Measurements from ENCODE around the gene DIP2A.

The DIP2A gene

DNA sequence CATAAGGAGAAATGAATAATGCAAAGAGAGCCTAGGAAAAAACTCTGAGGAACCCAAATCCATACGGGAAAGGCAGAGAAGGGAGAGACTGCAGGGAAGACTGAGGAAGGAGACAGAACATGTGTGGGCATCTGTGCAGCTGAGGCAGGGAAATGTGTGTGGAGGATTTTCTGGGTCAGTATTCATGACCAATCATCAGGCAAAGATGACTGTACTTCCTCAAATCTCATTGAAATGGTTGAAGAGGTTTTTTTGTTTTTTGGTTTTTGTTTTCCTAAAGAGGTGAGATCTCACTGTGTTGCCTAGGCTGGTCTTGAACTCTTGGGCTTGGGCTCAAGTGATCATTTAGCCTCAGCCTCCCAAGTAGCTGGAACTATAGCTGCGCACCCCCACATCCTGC, 15.7 kb downstream of the DIP2A start:
- DNase-seq (ENCODE audit: low spot score) = no peak
- TF ChIP-seq, protein P1, sequence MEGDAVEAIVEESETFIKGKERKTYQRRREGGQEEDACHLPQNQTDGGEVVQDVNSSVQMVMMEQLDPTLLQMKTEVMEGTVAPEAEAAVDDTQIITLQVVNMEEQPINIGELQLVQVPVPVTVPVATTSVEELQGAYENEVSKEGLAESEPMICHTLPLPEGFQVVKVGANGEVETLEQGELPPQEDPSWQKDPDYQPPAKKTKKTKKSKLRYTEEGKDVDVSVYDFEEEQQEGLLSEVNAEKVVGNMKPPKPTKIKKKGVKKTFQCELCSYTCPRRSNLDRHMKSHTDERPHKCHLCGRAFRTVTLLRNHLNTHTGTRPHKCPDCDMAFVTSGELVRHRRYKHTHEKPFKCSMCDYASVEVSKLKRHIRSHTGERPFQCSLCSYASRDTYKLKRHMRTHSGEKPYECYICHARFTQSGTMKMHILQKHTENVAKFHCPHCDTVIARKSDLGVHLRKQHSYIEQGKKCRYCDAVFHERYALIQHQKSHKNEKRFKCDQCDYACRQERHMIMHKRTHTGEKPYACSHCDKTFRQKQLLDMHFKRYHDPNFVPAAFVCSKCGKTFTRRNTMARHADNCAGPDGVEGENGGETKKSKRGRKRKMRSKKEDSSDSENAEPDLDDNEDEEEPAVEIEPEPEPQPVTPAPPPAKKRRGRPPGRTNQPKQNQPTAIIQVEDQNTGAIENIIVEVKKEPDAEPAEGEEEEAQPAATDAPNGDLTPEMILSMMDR (IDR thresholded peaks at IDR 0.05; ENCODE audit: extremely low read depth, missing control alignments) = no peak

DNA sequence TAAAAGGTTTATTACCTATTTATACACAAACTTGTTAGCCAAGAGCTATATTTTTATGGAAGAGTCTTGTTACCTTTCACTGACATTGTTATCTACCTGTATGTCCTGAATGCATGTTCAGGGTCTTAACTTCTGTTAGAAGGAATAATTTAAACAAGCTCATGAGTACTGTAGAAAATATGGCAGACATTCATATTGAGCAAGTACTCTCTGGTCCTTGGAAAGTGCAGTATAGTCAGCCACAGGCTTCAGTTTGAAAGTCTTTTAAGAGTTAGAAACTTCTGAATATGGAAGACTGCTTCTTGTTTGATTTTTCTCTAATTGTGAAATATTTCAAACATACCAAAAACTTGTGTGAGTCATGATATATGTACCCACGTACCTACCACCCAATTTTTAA, 16.6 kb downstream of the DIP2A start:
- DNase-seq (ENCODE audit: low spot score) = no peak
- TF ChIP-seq, protein P1 (IDR thresholded peaks at IDR 0.05; ENCODE audit: extremely low read depth, missing control alignments) = no peak

DNA sequence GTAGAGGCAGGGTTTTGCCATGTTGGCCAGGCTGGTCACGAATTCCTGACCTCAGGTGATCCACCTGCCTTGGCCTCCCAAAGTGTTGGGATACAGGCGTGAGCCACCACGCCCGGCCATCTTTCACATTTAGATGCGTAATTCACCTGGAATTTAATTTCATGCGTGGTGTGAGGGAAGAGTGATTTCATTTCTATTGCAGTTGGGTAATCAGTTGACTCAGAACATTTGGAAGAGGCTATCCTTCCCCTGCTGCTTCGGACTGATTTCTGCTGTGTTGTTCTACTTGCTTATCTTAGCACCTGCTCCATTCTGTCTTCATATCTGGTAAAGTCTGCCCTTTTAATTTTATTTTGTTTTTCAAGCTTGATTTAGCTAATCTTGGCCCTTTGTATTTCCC, 19.1 kb downstream of the DIP2A start:
- DNase-seq (ENCODE audit: low spot score) = no peak
- TF ChIP-seq, protein P1 (IDR thresholded peaks at IDR 0.05; ENCODE audit: extremely low read depth, missing control alignments) = no peak

DNA sequence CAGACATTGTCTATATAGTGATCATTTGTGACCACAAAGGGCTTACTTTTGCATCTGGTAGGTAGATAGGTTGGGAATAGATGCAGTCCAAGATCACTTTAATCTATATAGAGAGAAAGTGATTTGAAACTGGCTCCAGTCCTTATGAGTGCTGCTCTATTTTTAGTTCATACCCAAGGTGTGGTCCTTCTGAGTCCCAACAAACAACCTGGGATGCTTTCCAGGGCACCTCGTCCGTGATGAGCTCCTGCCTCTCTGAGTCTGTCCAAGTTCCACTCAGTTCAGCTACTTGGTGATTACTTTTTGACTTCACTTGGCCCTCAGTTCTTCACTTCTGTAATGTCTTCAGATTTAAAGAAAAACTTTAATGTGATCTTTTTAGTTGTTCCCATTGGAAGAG, 20.2 kb downstream of the DIP2A start:
- TF ChIP-seq, protein P1 (IDR thresholded peaks at IDR 0.05; ENCODE audit: extremely low read depth, missing control alignments) = no peak
- no peak for DNase-seq (ENCODE audit: low spot score)

DNA sequence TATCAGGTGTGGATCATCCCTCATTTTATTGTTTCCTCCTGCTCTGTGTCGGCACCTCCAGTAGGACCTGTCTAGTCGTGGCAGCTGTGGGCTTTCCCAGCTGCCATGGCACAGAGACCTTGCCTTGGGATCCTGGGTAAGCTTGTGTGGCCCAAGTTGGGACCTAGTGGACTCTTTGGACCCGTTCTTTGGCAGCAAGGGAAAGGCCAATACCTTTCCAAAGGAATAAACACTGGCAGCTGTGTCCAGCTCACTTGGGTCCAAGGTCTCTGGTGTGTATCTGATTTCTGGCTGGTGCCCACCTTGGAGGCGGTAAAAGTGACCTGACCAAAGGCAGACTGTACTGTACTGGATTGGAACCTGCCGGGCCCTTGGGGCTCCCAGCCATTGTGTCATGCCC, 21.8 kb downstream of the DIP2A start:
- no peak for DNase-seq (ENCODE audit: low spot score)
- TF ChIP-seq, protein P1 (IDR thresholded peaks at IDR 0.05; ENCODE audit: extremely low read depth, missing control alignments) = no peak

DNA sequence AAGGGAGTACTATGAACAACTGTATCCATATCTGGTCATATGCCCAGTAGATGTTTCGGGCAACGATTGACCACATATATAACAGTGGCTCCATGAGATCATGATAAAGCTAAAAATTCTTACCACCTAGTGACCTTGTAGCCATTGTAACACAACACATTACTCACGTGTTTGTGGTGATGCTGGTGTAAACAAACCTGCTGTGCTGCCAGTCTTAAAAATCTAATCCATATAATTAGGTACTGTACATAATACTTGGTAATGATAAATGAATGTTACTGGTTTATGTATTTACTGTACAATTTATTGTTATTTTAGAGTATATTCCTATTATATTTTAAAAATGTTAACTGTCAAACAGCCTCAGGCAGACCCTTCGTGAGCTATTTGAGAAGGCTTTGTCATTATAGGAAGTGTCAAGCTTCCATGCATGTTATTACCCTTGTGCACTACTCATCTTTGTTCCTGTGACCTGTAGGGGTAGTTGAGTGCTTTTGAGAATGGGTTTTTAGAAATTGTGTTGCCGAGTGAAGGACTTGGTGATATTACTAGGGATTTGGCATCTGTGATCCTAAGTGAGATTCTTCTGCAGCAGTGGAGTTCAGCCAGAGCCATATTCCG, 23.6 kb downstream of the DIP2A start:
- no peak for DNase-seq (ENCODE audit: low spot score)
- TF ChIP-seq, protein P1 (IDR thresholded peaks at IDR 0.05; ENCODE audit: extremely low read depth, missing control alignments) = no peak

DNA sequence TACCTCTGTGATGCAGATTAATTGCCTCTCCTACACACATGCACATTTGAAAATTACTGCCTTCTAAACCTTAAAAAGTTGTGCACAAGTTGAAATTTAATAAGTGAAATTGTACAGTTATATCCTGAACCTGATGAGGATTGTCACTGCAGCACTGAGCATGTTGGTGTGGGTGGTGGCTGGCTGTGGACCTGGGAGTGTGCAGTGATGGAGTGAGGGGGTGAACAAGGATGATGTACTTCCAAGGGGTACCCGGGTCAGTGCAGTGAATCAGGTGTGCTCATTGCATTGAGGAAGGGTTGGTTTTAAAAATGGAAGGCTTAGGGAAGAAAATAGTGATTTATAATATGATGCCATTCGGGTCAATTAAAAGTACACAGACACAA, 24.1 kb downstream of the DIP2A start:
- no peak for DNase-seq (ENCODE audit: low spot score)
- TF ChIP-seq, protein P1 (IDR thresholded peaks at IDR 0.05; ENCODE audit: extremely low read depth, missing control alignments) = no peak

Data from GM20000 (cell line).